HCT116 (cell line): ENCODE measurements around the gene NDUFC1. TPM values are rescaled to one million over a fixed set of nuclear protein-coding genes. Genes with fewer than 3 reads are reported as not detected.

ENCODE experiments used
- ATAC-seq: fragments of 200-7000 bp; cut with Tn5 transposase; 2 replicates; pipeline ENCODE4 v1.9.1; 2020; ENCODE audit warnings: mild to moderate bottlenecking, moderate library complexity
- BruUV-seq: library from RNA; stranded (reverse); fragments of 400-500 nt; replicated peaks from 2 replicates; lab custom pipeline; 2021; lab: Mats Ljungman, UMichigan
- CTCF ChIA-PET: fragments of 300-600 bp; sonication (Branson Sonifier 250); formaldehyde crosslinking; loops from one replicate; lab custom pipeline; 2021; ENCODE audit warnings: antibody characterized with exemption; lab: Charles Lee
- POLR2A ChIA-PET: fragments of 300-600, 350-600 bp; sonication (Branson Sonifier 250); formaldehyde crosslinking; loops from one replicate; lab custom pipeline; 2021; ENCODE audit warnings: antibody characterized with exemption; lab: Charles Lee
- RAD21 ChIA-PET, 2 experiments: fragments of 300-600 bp; sonication (Branson Sonifier 250); formaldehyde crosslinking; loops; one replicate each; lab custom pipeline; 2023; ENCODE audit warnings: low total read pairs in 2 of 2; ENCODE audit not compliant: uncharacterized antibody in 2 of 2, unreplicated experiment in 2 of 2, low non-redundant PET in 1 of 2; lab: Charles Lee
- DNase-seq: peaks from one replicate; pipeline ENCODE4 v3.0.0-alpha.2; 2010; ENCODE audit warnings: low read depth, low spot score
- H2AFZ ChIP-seq: fragments of 200-600 bp; shearing (Covaris generic), sonication (generic); 2 replicates; pipeline ENCODE4 v1.6.1; 2017; ENCODE audit warnings: low read depth, mixed run types, mixed read lengths, antibody characterized with exemption, low read length; ENCODE audit not compliant: poor library complexity, severe bottlenecking
- H3K27ac ChIP-seq: 2 replicates; pipeline ENCODE4 v1.5.1; 2012; ENCODE audit warnings: low read depth, low read length
- H3K27me3 ChIP-seq: fragments of 200-600 bp; sonication (generic); 2 replicates; pipeline ENCODE4 v1.6.1; 2016; ENCODE audit warnings: mixed run types, low read length, mixed read lengths; ENCODE audit not compliant: insufficient read depth
- H3K36me3 ChIP-seq, 2 experiments: fragments of 200-500 bp in 1 of 2; fragments of 200-600 bp in 1 of 2; sonication (Bioruptor generic) in 1 of 2; sonication (generic) in 1 of 2; 2 replicates each; pipeline versions ENCODE4 v1.5.1 to v1.6.1; 2014 to 2016; ENCODE audit warnings: low read length in 2 of 2, inconsistent platforms in 1 of 2, mixed read lengths in 1 of 2, mixed run types in 1 of 2; ENCODE audit not compliant: insufficient read depth in 2 of 2, control insufficient read depth in 1 of 2
- H3K4me1 ChIP-seq, 2 experiments: fragments of 200-600 bp in 1 of 2; sonication (generic) in 1 of 2; 2 replicates each; pipeline versions ENCODE4 v1.5.1 to v1.6.1; 2012 to 2017; ENCODE audit warnings: low read length in 2 of 2, inconsistent platforms in 1 of 2, mild to moderate bottlenecking in 1 of 2, mixed read lengths in 1 of 2, mixed run types in 1 of 2, moderate library complexity in 1 of 2; ENCODE audit not compliant: insufficient read depth in 2 of 2, control insufficient read depth in 1 of 2
- H3K4me2 ChIP-seq: fragments of 200-600 bp; sonication (generic); 2 replicates; pipeline ENCODE4 v1.6.1; 2017; ENCODE audit warnings: mixed run types, low read length, mixed read lengths
- H3K4me3 ChIP-seq, 2 experiments: fragments of 200-600 bp in 1 of 2; sonication (generic) in 1 of 2; replicated peaks in 1 of 2; 2 replicates each; pipeline ENCODE4 v1.5.1; 2011 to 2016; ENCODE audit warnings: low read length in 2 of 2, control low read depth in 1 of 2, low read depth in 1 of 2, mild to moderate bottlenecking in 1 of 2, mixed read lengths in 1 of 2, mixed run types in 1 of 2
- H3K79me2 ChIP-seq: fragments of 200-600 bp; sonication (generic); 2 replicates; pipeline ENCODE4 v1.6.1; 2017; ENCODE audit warnings: mild to moderate bottlenecking, mixed run types, low read length, moderate library complexity, mixed read lengths; ENCODE audit not compliant: insufficient read depth
- H3K9ac ChIP-seq: fragments of 200-600 bp; sonication (generic); 2 replicates; pipeline ENCODE4 v1.6.1; 2016; ENCODE audit warnings: low read length, mixed read lengths
- H3K9me2 ChIP-seq: fragments of 200-600 bp; sonication (generic), shearing (Covaris generic); 2 replicates; pipeline ENCODE4 v1.6.1; 2017; ENCODE audit warnings: mixed run types, mild to moderate bottlenecking, moderate library complexity; ENCODE audit not compliant: insufficient read depth
- H3K9me3 ChIP-seq, 2 experiments: fragments of 200-500 bp in 1 of 2; fragments of 200-600 bp in 1 of 2; sonication (Bioruptor generic) in 1 of 2; sonication (generic) in 1 of 2; 2 replicates each; pipeline ENCODE4 v1.6.1; 2014 to 2017; ENCODE audit warnings: low read length in 2 of 2, mixed read lengths in 2 of 2, inconsistent platforms in 1 of 2, low read depth in 1 of 2, mild to moderate bottlenecking in 1 of 2, mixed run types in 1 of 2, moderate library complexity in 1 of 2; ENCODE audit not compliant: control insufficient read depth in 1 of 2, insufficient read depth in 1 of 2
- H4K20me1 ChIP-seq: fragments of 200-600 bp; sonication (generic), shearing (Covaris generic); 2 replicates; pipeline ENCODE4 v1.6.1; 2017; ENCODE audit warnings: mixed run types, mild to moderate bottlenecking, moderate library complexity; ENCODE audit not compliant: insufficient read depth
- CBX3 ChIP-seq: IDR thresholded peaks from 2 replicates; pipeline ENCODE4 v1.6.1; 2012; ENCODE audit warnings: low read depth
- CEBPB ChIP-seq: IDR thresholded peaks from 2 replicates; pipeline ENCODE4 v1.6.1; 2012; ENCODE audit warnings: low read depth
- CTCF ChIP-seq, 3 experiments: fragments of 200-600 bp in 1 of 3; sonication (generic) in 1 of 3; IDR thresholded peaks in 2 of 3; conservative IDR thresholded peaks in 1 of 3; 2 replicates each; pipeline ENCODE4 v1.5.1; 2012 to 2017; ENCODE audit warnings: low read depth in 2 of 3, low read length in 2 of 3, antibody characterized with exemption in 1 of 3, borderline replicate concordance in 1 of 3, control low read depth in 1 of 3, mild to moderate bottlenecking in 1 of 3, mixed read lengths in 1 of 3, mixed run types in 1 of 3, moderate library complexity in 1 of 3; ENCODE audit not compliant: insufficient read depth in 1 of 3
- EGR1 ChIP-seq: IDR thresholded peaks from 2 replicates; pipeline ENCODE4 v1.6.1; 2012; ENCODE audit warnings: low read depth
- ELF1 ChIP-seq: IDR thresholded peaks from 2 replicates; pipeline ENCODE4 v1.6.1; 2012; ENCODE audit warnings: low read depth, borderline replicate concordance
- EZH2phosphoT487 ChIP-seq: fragments of 200-600 bp; IDR thresholded peaks from 2 replicates; pipeline ENCODE4 v1.6.1; 2018; ENCODE audit warnings: antibody characterized with exemption, borderline replicate concordance
- FOSL1 ChIP-seq: IDR thresholded peaks from 2 replicates; pipeline ENCODE4 v1.6.1; 2012; ENCODE audit warnings: low read depth
- POLR2A ChIP-seq: IDR thresholded peaks from 2 replicates; pipeline ENCODE4 v1.7.0; 2011; ENCODE audit warnings: borderline replicate concordance; ENCODE audit not compliant: insufficient read depth, insufficient read length; ENCODE audit errors: extremely low read depth
- POLR2AphosphoS5 ChIP-seq: IDR thresholded peaks from 2 replicates; pipeline ENCODE4 v1.6.1; 2011; ENCODE audit warnings: mild to moderate bottlenecking, low read depth, low read length, moderate library complexity
- RAD21 ChIP-seq: IDR thresholded peaks from 2 replicates; pipeline ENCODE4 v1.6.1; 2012; ENCODE audit warnings: low read depth, mild to moderate bottlenecking
- SP1 ChIP-seq: IDR thresholded peaks from 2 replicates; pipeline ENCODE4 v1.6.1; 2012; ENCODE audit warnings: low read depth
- SRF ChIP-seq: IDR thresholded peaks from 2 replicates; pipeline ENCODE4 v1.6.1; 2012; ENCODE audit warnings: low read depth
- TCF7L2 ChIP-seq: IDR thresholded peaks from 2 replicates; pipeline ENCODE4 v1.7.0; 2011; ENCODE audit warnings: borderline replicate concordance, inconsistent platforms; ENCODE audit not compliant: insufficient read depth, insufficient read length; ENCODE audit errors: extremely low read depth
- YY1 ChIP-seq: IDR thresholded peaks from 2 replicates; pipeline ENCODE4 v1.6.1; 2011; ENCODE audit warnings: low read length, low read depth, moderate library complexity, mild to moderate bottlenecking; ENCODE audit not compliant: insufficient replicate concordance; ENCODE audit errors: extremely low read depth
- ZFX ChIP-seq: fragments of 450-650 bp; IDR thresholded peaks from 2 replicates; pipeline ENCODE4 v1.6.1; 2017
- ZNF274 ChIP-seq: fragments of 200-500 bp; sonication (Bioruptor generic); IDR thresholded peaks from 2 replicates; pipeline ENCODE4 v1.6.1; 2014; ENCODE audit warnings: mild to moderate bottlenecking, low read depth, low read length, inconsistent platforms
- intact Hi-C: fragments of 100-400 bp; cut with micrococcal nuclease; formaldehyde crosslinking; loops from 2 replicates; pipeline ENCODE4 v1.10.0; 2022
- total RNA-seq: library from RNA; stranded (reverse); gene quantifications from one replicate; pipeline ENCODE4 v1.2.1, GENCODE V29; 2021; ENCODE audit not compliant: unreplicated experiment
- TF ChIP-seq, protein P1 (sequence below): IDR thresholded peaks from 2 replicates; pipeline ENCODE4 v1.6.1; 2012; ENCODE audit warnings: low read depth

NDUFC1 gene
- total RNA-seq, 1 experiment from 2014 or later = 86.9 TPM

DNA sequence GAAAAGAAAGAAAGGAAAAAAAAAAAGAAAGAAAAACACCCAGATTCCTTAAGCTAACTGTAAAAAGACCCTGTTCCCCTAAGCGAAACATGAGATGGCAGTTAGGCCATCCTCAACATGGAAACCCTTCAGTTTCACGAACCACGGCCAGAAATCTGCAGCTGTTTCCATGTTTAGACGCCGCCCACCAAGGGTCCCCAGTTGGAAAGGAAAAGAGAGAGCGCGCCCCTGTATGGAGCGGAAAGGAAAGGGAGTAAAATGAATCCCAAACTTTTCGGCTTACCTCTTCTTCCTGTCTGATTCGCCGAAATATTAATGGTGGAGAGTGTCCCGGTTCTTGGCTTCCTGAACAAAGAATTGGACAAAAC, 60.5 kb downstream of the NDUFC1 start (continued):
- TF ChIP-seq CTCF (IDR thresholded peaks at IDR 0.05 in 2 of 3, conservative IDR thresholded peaks at IDR 0.05 in 1 of 3; ENCODE audit: borderline replicate concordance in 1 of 3, insufficient read depth in 1 of 3, low read depth in 2 of 3, low read length in 2 of 3) (no peak), EZH2phosphoT487 (no peak), TCF7L2 (no peak)
- TF ChIP-seq, all 23 proteins: peak for 0

GRCh38 chr4:139241086-139241783, 61.0 kb downstream of the NDUFC1 start:
- Histone ChIP-seq H3K9me3 (no peaks in the 10 kb centered on the region), H3K9ac (no peak overlapping the region), H4K20me1 (no peaks in the 10 kb centered on the region), H3K27ac (no peak overlapping the region), H3K4me1 (peaks cover 6 to 25% of the 10 kb centered on the region in 2 experiments; a peak in 3 of 4 replicates), H3K4me3 (no peak overlapping the region), H3K9me2 (no peaks in the 10 kb centered on the region), H3K79me2 (no peaks in the 10 kb centered on the region), H2AFZ (no peak overlapping the region), H3K36me3 (no peaks in the 10 kb centered on the region), H3K4me2 (no peak overlapping the region), H3K27me3 (no peaks in the 10 kb centered on the region)
- ChIA-PET CTCF (no interaction called here), RAD21 (no interaction called here), POLR2A (no interaction called here)
- DNase-seq (no peak), ATAC-seq (no peak)
- BruUV-seq = no TSS peak
- intact Hi-C loops = no loop called here
- no peak for TF ChIP-seq YY1
- TF ChIP-seq EZH2phosphoT487 = no peak
- TF ChIP-seq, protein P1, sequence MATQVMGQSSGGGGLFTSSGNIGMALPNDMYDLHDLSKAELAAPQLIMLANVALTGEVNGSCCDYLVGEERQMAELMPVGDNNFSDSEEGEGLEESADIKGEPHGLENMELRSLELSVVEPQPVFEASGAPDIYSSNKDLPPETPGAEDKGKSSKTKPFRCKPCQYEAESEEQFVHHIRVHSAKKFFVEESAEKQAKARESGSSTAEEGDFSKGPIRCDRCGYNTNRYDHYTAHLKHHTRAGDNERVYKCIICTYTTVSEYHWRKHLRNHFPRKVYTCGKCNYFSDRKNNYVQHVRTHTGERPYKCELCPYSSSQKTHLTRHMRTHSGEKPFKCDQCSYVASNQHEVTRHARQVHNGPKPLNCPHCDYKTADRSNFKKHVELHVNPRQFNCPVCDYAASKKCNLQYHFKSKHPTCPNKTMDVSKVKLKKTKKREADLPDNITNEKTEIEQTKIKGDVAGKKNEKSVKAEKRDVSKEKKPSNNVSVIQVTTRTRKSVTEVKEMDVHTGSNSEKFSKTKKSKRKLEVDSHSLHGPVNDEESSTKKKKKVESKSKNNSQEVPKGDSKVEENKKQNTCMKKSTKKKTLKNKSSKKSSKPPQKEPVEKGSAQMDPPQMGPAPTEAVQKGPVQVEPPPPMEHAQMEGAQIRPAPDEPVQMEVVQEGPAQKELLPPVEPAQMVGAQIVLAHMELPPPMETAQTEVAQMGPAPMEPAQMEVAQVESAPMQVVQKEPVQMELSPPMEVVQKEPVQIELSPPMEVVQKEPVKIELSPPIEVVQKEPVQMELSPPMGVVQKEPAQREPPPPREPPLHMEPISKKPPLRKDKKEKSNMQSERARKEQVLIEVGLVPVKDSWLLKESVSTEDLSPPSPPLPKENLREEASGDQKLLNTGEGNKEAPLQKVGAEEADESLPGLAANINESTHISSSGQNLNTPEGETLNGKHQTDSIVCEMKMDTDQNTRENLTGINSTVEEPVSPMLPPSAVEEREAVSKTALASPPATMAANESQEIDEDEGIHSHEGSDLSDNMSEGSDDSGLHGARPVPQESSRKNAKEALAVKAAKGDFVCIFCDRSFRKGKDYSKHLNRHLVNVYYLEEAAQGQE = no peak
- TF ChIP-seq SRF = no peak
- no peak for TF ChIP-seq SP1
- no peak for TF ChIP-seq POLR2AphosphoS5
- TF ChIP-seq ELF1 = no peak
- TF ChIP-seq RAD21 = no peak
- no peak for TF ChIP-seq CTCF (IDR thresholded peaks at IDR 0.05 in 2 of 3, conservative IDR thresholded peaks at IDR 0.05 in 1 of 3; ENCODE audit: borderline replicate concordance in 1 of 3, insufficient read depth in 1 of 3, low read depth in 2 of 3, low read length in 2 of 3)
- no peak for TF ChIP-seq TCF7L2
- TF ChIP-seq ZFX = no peak
- no peak for TF ChIP-seq ZNF274
- TF ChIP-seq EGR1 = no peak
- TF ChIP-seq POLR2A = no peak
- TF ChIP-seq CBX3 = no peak
- no peak for TF ChIP-seq CEBPB
- TF ChIP-seq FOSL1 = no peak
